HCT116 (cell line): ENCODE results near the gene SERPINC1. TPM values are rescaled to one million over a fixed set of nuclear protein-coding genes. Genes with fewer than 3 reads are reported as not detected.

Experiments used
- ATAC-seq: fragments of 200-7000 bp; cut with Tn5 transposase; 2 replicates; pipeline ENCODE4 v1.9.1; 2020; ENCODE audit warnings: mild to moderate bottlenecking, moderate library complexity
- BruUV-seq: library from RNA; stranded (reverse); fragments of 400-500 nt; replicated peaks from 2 replicates; lab custom pipeline; 2021; lab: Mats Ljungman, UMichigan
- CTCF ChIA-PET: fragments of 300-600 bp; sonication (Branson Sonifier 250); formaldehyde crosslinking; loops from one replicate; lab custom pipeline; 2021; ENCODE audit warnings: antibody characterized with exemption; lab: Charles Lee
- POLR2A ChIA-PET: fragments of 300-600, 350-600 bp; sonication (Branson Sonifier 250); formaldehyde crosslinking; loops from one replicate; lab custom pipeline; 2021; ENCODE audit warnings: antibody characterized with exemption; lab: Charles Lee
- RAD21 ChIA-PET, 2 experiments: fragments of 300-600 bp; sonication (Branson Sonifier 250); formaldehyde crosslinking; loops; one replicate each; lab custom pipeline; 2023; ENCODE audit warnings: low total read pairs in 2 of 2; ENCODE audit not compliant: uncharacterized antibody in 2 of 2, unreplicated experiment in 2 of 2, low non-redundant PET in 1 of 2; lab: Charles Lee
- DNase-seq: peaks from one replicate; pipeline ENCODE4 v3.0.0-alpha.2; 2010; ENCODE audit warnings: low read depth, low spot score
- H2AFZ ChIP-seq: fragments of 200-600 bp; shearing (Covaris generic), sonication (generic); 2 replicates; pipeline ENCODE4 v1.6.1; 2017; ENCODE audit warnings: low read depth, mixed run types, mixed read lengths, antibody characterized with exemption, low read length; ENCODE audit not compliant: poor library complexity, severe bottlenecking
- H3K27ac ChIP-seq: 2 replicates; pipeline ENCODE4 v1.5.1; 2012; ENCODE audit warnings: low read depth, low read length
- H3K27me3 ChIP-seq: fragments of 200-600 bp; sonication (generic); 2 replicates; pipeline ENCODE4 v1.6.1; 2016; ENCODE audit warnings: mixed run types, low read length, mixed read lengths; ENCODE audit not compliant: insufficient read depth
- H3K36me3 ChIP-seq, 2 experiments: fragments of 200-500 bp in 1 of 2; fragments of 200-600 bp in 1 of 2; sonication (Bioruptor generic) in 1 of 2; sonication (generic) in 1 of 2; 2 replicates each; pipeline versions ENCODE4 v1.5.1 to v1.6.1; 2014 to 2016; ENCODE audit warnings: low read length in 2 of 2, inconsistent platforms in 1 of 2, mixed read lengths in 1 of 2, mixed run types in 1 of 2; ENCODE audit not compliant: insufficient read depth in 2 of 2, control insufficient read depth in 1 of 2
- H3K4me1 ChIP-seq, 2 experiments: fragments of 200-600 bp in 1 of 2; sonication (generic) in 1 of 2; 2 replicates each; pipeline versions ENCODE4 v1.5.1 to v1.6.1; 2012 to 2017; ENCODE audit warnings: low read length in 2 of 2, inconsistent platforms in 1 of 2, mild to moderate bottlenecking in 1 of 2, mixed read lengths in 1 of 2, mixed run types in 1 of 2, moderate library complexity in 1 of 2; ENCODE audit not compliant: insufficient read depth in 2 of 2, control insufficient read depth in 1 of 2
- H3K4me2 ChIP-seq: fragments of 200-600 bp; sonication (generic); 2 replicates; pipeline ENCODE4 v1.6.1; 2017; ENCODE audit warnings: mixed run types, low read length, mixed read lengths
- H3K4me3 ChIP-seq, 2 experiments: fragments of 200-600 bp in 1 of 2; sonication (generic) in 1 of 2; replicated peaks in 1 of 2; 2 replicates each; pipeline ENCODE4 v1.5.1; 2011 to 2016; ENCODE audit warnings: low read length in 2 of 2, control low read depth in 1 of 2, low read depth in 1 of 2, mild to moderate bottlenecking in 1 of 2, mixed read lengths in 1 of 2, mixed run types in 1 of 2
- H3K79me2 ChIP-seq: fragments of 200-600 bp; sonication (generic); 2 replicates; pipeline ENCODE4 v1.6.1; 2017; ENCODE audit warnings: mild to moderate bottlenecking, mixed run types, low read length, moderate library complexity, mixed read lengths; ENCODE audit not compliant: insufficient read depth
- H3K9ac ChIP-seq: fragments of 200-600 bp; sonication (generic); 2 replicates; pipeline ENCODE4 v1.6.1; 2016; ENCODE audit warnings: low read length, mixed read lengths
- H3K9me2 ChIP-seq: fragments of 200-600 bp; sonication (generic), shearing (Covaris generic); 2 replicates; pipeline ENCODE4 v1.6.1; 2017; ENCODE audit warnings: mixed run types, mild to moderate bottlenecking, moderate library complexity; ENCODE audit not compliant: insufficient read depth
- H3K9me3 ChIP-seq, 2 experiments: fragments of 200-500 bp in 1 of 2; fragments of 200-600 bp in 1 of 2; sonication (Bioruptor generic) in 1 of 2; sonication (generic) in 1 of 2; 2 replicates each; pipeline ENCODE4 v1.6.1; 2014 to 2017; ENCODE audit warnings: low read length in 2 of 2, mixed read lengths in 2 of 2, inconsistent platforms in 1 of 2, low read depth in 1 of 2, mild to moderate bottlenecking in 1 of 2, mixed run types in 1 of 2, moderate library complexity in 1 of 2; ENCODE audit not compliant: control insufficient read depth in 1 of 2, insufficient read depth in 1 of 2
- H4K20me1 ChIP-seq: fragments of 200-600 bp; sonication (generic), shearing (Covaris generic); 2 replicates; pipeline ENCODE4 v1.6.1; 2017; ENCODE audit warnings: mixed run types, mild to moderate bottlenecking, moderate library complexity; ENCODE audit not compliant: insufficient read depth
- ELF1 ChIP-seq: IDR thresholded peaks from 2 replicates; pipeline ENCODE4 v1.6.1; 2012; ENCODE audit warnings: low read depth, borderline replicate concordance
- EZH2 ChIP-seq: fragments of 200-600 bp; sonication (generic); IDR thresholded peaks from 2 replicates; pipeline ENCODE4 v1.6.1; 2017; ENCODE audit warnings: antibody characterized with exemption, mixed run types
- MAX ChIP-seq: IDR thresholded peaks from 2 replicates; pipeline ENCODE4 v1.6.1; 2012
- POLR2A ChIP-seq: IDR thresholded peaks from 2 replicates; pipeline ENCODE4 v1.7.0; 2011; ENCODE audit warnings: borderline replicate concordance; ENCODE audit not compliant: insufficient read depth, insufficient read length; ENCODE audit errors: extremely low read depth
- POLR2AphosphoS5 ChIP-seq: IDR thresholded peaks from 2 replicates; pipeline ENCODE4 v1.6.1; 2011; ENCODE audit warnings: mild to moderate bottlenecking, low read depth, low read length, moderate library complexity
- REST ChIP-seq: IDR thresholded peaks from 2 replicates; pipeline ENCODE4 v1.6.1; 2012; ENCODE audit warnings: low read depth
- SP1 ChIP-seq: IDR thresholded peaks from 2 replicates; pipeline ENCODE4 v1.6.1; 2012; ENCODE audit warnings: low read depth
- ZNF274 ChIP-seq: fragments of 200-500 bp; sonication (Bioruptor generic); IDR thresholded peaks from 2 replicates; pipeline ENCODE4 v1.6.1; 2014; ENCODE audit warnings: mild to moderate bottlenecking, low read depth, low read length, inconsistent platforms
- intact Hi-C: fragments of 100-400 bp; cut with micrococcal nuclease; formaldehyde crosslinking; loops from 2 replicates; pipeline ENCODE4 v1.10.0; 2022
- total RNA-seq: library from RNA; stranded (reverse); gene quantifications from one replicate; pipeline ENCODE4 v1.2.1, GENCODE V29; 2021; ENCODE audit not compliant: unreplicated experiment

Gene SERPINC1
- total RNA-seq, 1 experiment from 2014 or later, result 0.61 TPM

GRCh38 chr1:173888749-173889148 is 28.4 kb downstream of the SERPINC1 start:
- RAD21 ChIA-PET, result no interaction called here
- BruUV-seq, result no TSS peak
- Histone ChIP-seq H3K9me3 (no peaks in the 10 kb centered on the region), H3K27ac (no peak overlapping the region), H3K4me3 (no peak overlapping the region), H3K36me3 (peaks cover 2 to 11% of the 10 kb centered on the region in 2 experiments; a peak in 2 of 4 replicates), H3K27me3 (no peaks in the 10 kb centered on the region), H3K79me2 (no peaks in the 10 kb centered on the region), H3K4me1 (no peaks in the 10 kb centered on the region), H3K9me2 (no peaks in the 10 kb centered on the region), H2AFZ (no peak overlapping the region), H3K4me2 (no peak overlapping the region), H3K9ac (no peak overlapping the region), H4K20me1 (no peaks in the 10 kb centered on the region)
- ATAC-seq (no peak), DNase-seq (no peak)
- POLR2A ChIA-PET, result interaction anchor here (1.9 kb wide), 1 partner anchor 20 kb away, joined by 8 read pairs; the partner anchor contains the start of genes GAS5 and ZBTB37
- TF ChIP-seq ZNF274 (no peak), POLR2AphosphoS5 (no peak), MAX (no peak), REST (no peak), SP1 (no peak), ELF1 (no peak), POLR2A (no peak), EZH2 (no peak)
- CTCF ChIA-PET, result no interaction called here
- intact Hi-C loops, result no loop called here
